A673 (cell line): Measurements from ENCODE around the gene EDDM13. TPM values are rescaled to one million over a fixed set of nuclear protein-coding genes. Genes with fewer than 3 reads are reported as not detected.
A peak's percentile ranks its signal among the peaks of the same experiment; 100 is the strongest.
"Not testable (repeated sequence)": the region's sequence is repeated elsewhere in the genome, so short reads cannot be mapped to it uniquely, and the experiment has no call there.

Source experiments
- BruUV-seq: library from RNA; stranded (reverse); fragments of 400-500 nt; replicated peaks from 2 replicates; lab custom pipeline; 2021; lab: Mats Ljungman, UMichigan
- CTCF ChIA-PET: fragments of 300-600 bp; sonication (Branson Sonifier 250); formaldehyde crosslinking; loops from one replicate; lab custom pipeline; 2022; ENCODE audit warnings: antibody characterized with exemption; lab: Charles Lee
- POLR2A ChIA-PET: fragments of 300-600 bp; sonication (Branson Sonifier 250); formaldehyde crosslinking; loops from one replicate; lab custom pipeline; 2022; ENCODE audit warnings: antibody characterized with exemption; ENCODE audit not compliant: low non-redundant PET; lab: Charles Lee
- DNase-seq: peaks from one replicate; pipeline ENCODE4 v3.0.0-alpha.2; 2015; ENCODE audit warnings: low spot score
- H3K27ac ChIP-seq: fragments of 200-600 bp; sonication (generic); 2 replicates; pipeline ENCODE4 v1.5.1; 2016; ENCODE audit warnings: mixed run types, low read depth, mild to moderate bottlenecking, mixed read lengths, antibody characterized with exemption, low read length; ENCODE audit not compliant: poor library complexity, severe bottlenecking
- H3K27me3 ChIP-seq: fragments of 200-600 bp; sonication (generic); replicated peaks from 2 replicates; pipeline ENCODE4 v1.6.1; 2017; ENCODE audit warnings: mixed run types, low read depth, mild to moderate bottlenecking, mixed read lengths, antibody characterized with exemption, low read length; ENCODE audit not compliant: insufficient read depth, poor library complexity
- H3K36me3 ChIP-seq: fragments of 200-600 bp; sonication (generic); 2 replicates; pipeline ENCODE4 v1.6.1; 2016; ENCODE audit warnings: mixed run types, mild to moderate bottlenecking, mixed read lengths, antibody characterized with exemption, low read length; ENCODE audit not compliant: insufficient read depth, poor library complexity, severe bottlenecking
- H3K4me1 ChIP-seq: fragments of 200-600 bp; sonication (generic); 2 replicates; pipeline ENCODE4 v1.6.1; 2017; ENCODE audit warnings: mixed run types, mild to moderate bottlenecking, mixed read lengths, antibody characterized with exemption, low read length; ENCODE audit not compliant: insufficient read depth, poor library complexity, severe bottlenecking
- H3K4me3 ChIP-seq: fragments of 200-600 bp; sonication (generic); 2 replicates; pipeline ENCODE4 v1.5.1; 2016; ENCODE audit warnings: low read depth, mixed run types, mild to moderate bottlenecking, mixed read lengths, low read length; ENCODE audit not compliant: poor library complexity, severe bottlenecking
- H3K9me3 ChIP-seq: fragments of 200-600 bp; sonication (generic); 2 replicates; pipeline ENCODE4 v1.6.1; 2016; ENCODE audit warnings: mixed run types, low read depth, mild to moderate bottlenecking, mixed read lengths, antibody characterized with exemption, low read length; ENCODE audit not compliant: poor library complexity, severe bottlenecking
- EZH2 ChIP-seq: fragments of 200-600 bp; sonication (generic); IDR thresholded peaks from 2 replicates; pipeline ENCODE4 v1.6.1; 2017; ENCODE audit warnings: borderline replicate concordance, low read depth, mild to moderate bottlenecking, mixed read lengths, antibody characterized with exemption, low read length; ENCODE audit not compliant: poor library complexity, severe bottlenecking
- intact Hi-C: fragments of 100-400 bp; cut with micrococcal nuclease; formaldehyde crosslinking; loops from one replicate; pipeline ENCODE4 v1.10.0; 2022; ENCODE audit not compliant: unreplicated experiment
- total RNA-seq: library from RNA; stranded (reverse); gene quantifications from 2 replicates; pipeline ENCODE4 v1.2.3, GENCODE V29; 2021
- TF ChIP-seq, protein P1 (sequence below): fragments of 300-800, 200-600 bp; sonication (generic); conservative IDR thresholded peaks from 2 replicates; pipeline ENCODE4 v1.5.1; 2017; ENCODE audit warnings: low read depth, mild to moderate bottlenecking, antibody characterized with exemption, low read length, moderate library complexity, mixed read lengths

Gene EDDM13
- total RNA-seq, 1 experiment from 2014 or later, result not detected

DNA sequence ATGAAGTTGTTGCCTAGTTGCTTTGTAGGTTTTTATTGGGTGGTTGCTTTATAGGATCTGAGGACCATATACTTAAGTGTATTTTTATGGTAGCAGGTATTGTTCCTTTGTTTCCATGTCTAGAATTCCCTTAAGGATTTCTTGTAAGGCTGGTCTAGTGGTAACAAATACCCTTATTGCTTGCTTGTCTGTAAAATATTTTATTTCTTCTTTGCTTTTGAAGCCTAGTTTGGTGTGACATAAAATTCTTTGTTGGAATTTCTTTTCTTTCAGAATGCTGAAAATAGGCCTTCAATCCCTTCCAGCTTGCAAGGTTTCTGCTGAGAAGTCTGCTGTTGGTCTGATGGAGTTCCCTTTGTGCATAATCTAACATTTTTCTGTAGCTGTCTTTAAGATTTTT, 60.1 kb downstream of the EDDM13 start:
- Histone ChIP-seq H3K27me3 (no peaks in the 10 kb centered on the region), H3K36me3 (no peaks in the 10 kb centered on the region), H3K4me1 (no peaks in the 10 kb centered on the region), H3K9me3 (no peaks in the 10 kb centered on the region), H3K4me3 (no peak overlapping the region), H3K27ac (no peak overlapping the region)
- DNase-seq, result no peak
- TF ChIP-seq, protein P1, sequence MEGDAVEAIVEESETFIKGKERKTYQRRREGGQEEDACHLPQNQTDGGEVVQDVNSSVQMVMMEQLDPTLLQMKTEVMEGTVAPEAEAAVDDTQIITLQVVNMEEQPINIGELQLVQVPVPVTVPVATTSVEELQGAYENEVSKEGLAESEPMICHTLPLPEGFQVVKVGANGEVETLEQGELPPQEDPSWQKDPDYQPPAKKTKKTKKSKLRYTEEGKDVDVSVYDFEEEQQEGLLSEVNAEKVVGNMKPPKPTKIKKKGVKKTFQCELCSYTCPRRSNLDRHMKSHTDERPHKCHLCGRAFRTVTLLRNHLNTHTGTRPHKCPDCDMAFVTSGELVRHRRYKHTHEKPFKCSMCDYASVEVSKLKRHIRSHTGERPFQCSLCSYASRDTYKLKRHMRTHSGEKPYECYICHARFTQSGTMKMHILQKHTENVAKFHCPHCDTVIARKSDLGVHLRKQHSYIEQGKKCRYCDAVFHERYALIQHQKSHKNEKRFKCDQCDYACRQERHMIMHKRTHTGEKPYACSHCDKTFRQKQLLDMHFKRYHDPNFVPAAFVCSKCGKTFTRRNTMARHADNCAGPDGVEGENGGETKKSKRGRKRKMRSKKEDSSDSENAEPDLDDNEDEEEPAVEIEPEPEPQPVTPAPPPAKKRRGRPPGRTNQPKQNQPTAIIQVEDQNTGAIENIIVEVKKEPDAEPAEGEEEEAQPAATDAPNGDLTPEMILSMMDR, result no peak
- no peak for TF ChIP-seq EZH2
- no TSS peak for BruUV-seq
- intact Hi-C loops, result loop anchor here (2.0 kb wide), 3 partner anchors 78 to 266 kb away; no protein-coding TSS in a partner anchor
- ChIA-PET CTCF (interaction anchor here (0.6 to 1.7 kb wide), 10 partner anchors 23 to 773 kb away, joined by 3 to 92 read pairs (median 6); no protein-coding TSS in a partner anchor), POLR2A (no interaction called here)

DNA sequence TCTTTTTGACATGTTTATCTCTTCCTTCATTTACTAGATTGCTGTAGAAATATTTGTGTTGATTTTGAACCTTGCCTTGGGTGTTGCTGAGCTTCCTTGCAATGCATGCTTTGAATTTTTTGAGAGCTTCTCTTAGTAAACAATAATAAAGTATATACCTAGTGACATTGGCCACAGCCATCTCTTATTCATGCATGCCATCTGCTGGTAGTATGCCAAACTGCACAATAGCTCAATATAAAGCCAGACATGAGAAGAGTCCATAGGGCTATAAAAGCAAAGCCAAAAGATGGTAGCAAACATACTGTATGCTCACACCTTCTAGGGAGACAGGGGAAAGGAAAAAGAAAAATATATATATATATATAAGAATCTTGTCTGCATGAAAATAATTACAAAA, 61.0 kb downstream of the EDDM13 start:
- DNase-seq, result peak; percentile 73
- BruUV-seq, result no TSS peak

DNA sequence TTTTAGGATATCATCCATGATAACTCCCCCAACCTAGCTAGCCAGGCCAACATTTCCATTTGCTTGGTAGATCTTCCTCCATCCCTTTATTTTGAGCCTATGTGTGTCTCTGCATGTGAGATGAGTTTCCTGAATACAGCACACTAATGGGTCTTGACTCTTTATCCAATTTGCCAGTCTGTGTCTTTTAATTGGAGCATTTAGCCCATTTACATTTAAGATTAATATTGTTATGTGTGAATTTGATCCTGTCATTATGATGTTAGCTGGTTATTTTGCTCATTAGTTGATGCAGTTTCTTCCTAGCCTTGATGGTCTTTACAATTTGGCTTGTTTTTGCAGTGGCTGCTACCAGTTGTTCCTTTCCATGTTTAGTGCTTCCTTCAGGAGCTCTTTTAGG, 62.8 kb downstream of the EDDM13 start:
- H3K9me3 ChIP-seq, POLR2A ChIA-PET, DNase-seq, intact Hi-C loops, H3K27ac ChIP-seq, H3K4me3 ChIP-seq, CTCF ChIA-PET, H3K4me1 ChIP-seq, H3K27me3 ChIP-seq, H3K36me3 ChIP-seq, BruUV-seq: not testable (repeated sequence)

More for the DNA sequence above, 61.0 kb downstream of the EDDM13 start:
- CTCF ChIA-PET, result interaction anchor here (0.5 to 1.7 kb wide), 22 partner anchors 11 to 941 kb away, joined by 3 to 92 read pairs (median 4); partner anchors contain the start of genes ZNF787 and ZSCAN5A
- POLR2A ChIA-PET, result no interaction called here
- TF ChIP-seq, protein P1, result peak; percentile 80
- no peak for TF ChIP-seq EZH2
- no peaks in the 10 kb centered on the region for H3K4me1 ChIP-seq
- H3K9me3 ChIP-seq, result no peaks in the 10 kb centered on the region
- H3K27ac ChIP-seq, result no peak overlapping the region
- no peak overlapping the region for H3K4me3 ChIP-seq
- intact Hi-C loops, result loop anchor here (2.0 kb wide), 3 partner anchors 79 to 267 kb away; no protein-coding TSS in a partner anchor
- no peaks in the 10 kb centered on the region for H3K27me3 ChIP-seq
- no peaks in the 10 kb centered on the region for H3K36me3 ChIP-seq

DNA sequence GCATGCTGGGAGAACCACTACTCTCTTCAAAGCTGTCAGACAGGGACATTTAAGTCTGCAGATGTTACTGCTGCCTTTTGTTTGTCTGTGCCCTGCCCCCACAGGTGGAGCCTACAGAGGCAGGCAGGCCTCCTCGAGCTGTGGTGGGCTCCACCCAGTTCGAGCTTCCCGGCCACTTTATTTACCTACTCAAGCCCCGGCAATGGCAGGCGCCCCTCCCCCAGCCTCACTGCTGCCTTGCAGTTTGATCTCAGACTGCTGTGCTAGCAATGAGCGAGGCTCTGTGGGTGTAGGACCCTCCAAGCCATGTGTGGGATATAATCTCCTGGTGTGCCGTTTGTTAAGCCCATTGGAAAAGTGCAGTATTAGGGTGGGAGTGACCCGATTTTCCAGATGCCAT, 64.5 kb downstream of the EDDM13 start:
- DNase-seq, H3K4me3 ChIP-seq, POLR2A ChIA-PET, H3K36me3 ChIP-seq, H3K27ac ChIP-seq, CTCF ChIA-PET, intact Hi-C loops, BruUV-seq, H3K4me1 ChIP-seq, H3K27me3 ChIP-seq: not testable (repeated sequence)
- peaks cover 14% of the 10 kb centered on the region for H3K9me3 ChIP-seq

DNA sequence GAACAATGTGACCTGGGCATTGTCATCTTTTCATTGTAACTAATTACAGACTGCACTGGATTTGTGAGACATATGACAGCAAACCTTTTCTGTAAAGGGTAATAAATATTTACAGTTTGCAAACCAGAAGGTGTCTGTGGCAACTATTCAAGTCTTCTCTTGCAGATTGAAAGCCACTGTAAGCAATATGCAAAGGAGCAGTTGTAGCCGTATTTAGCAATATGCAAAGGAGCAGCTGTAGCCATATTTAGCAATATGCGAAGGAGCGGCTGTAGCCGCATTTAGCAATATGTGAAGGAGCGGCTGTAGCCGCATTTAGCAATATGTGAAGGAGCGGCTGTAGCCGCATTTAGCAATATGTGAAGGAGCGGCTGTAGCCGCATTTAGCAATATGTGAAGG, 66.5 kb downstream of the EDDM13 start:
- H3K4me1 ChIP-seq, DNase-seq, CTCF ChIA-PET, H3K36me3 ChIP-seq, POLR2A ChIA-PET, H3K4me3 ChIP-seq, BruUV-seq, H3K27ac ChIP-seq, H3K27me3 ChIP-seq, intact Hi-C loops: not testable (repeated sequence)
- H3K9me3 ChIP-seq, result peaks cover 22% of the 10 kb centered on the region
